ENCODE data around the gene GINS2. TPM values are rescaled to one million over a fixed set of nuclear protein-coding genes. Genes with fewer than 3 reads are reported as not detected.

Gene GINS2
- polyA plus RNA-seq, 1 experiment: 5.5 TPM

DNA sequence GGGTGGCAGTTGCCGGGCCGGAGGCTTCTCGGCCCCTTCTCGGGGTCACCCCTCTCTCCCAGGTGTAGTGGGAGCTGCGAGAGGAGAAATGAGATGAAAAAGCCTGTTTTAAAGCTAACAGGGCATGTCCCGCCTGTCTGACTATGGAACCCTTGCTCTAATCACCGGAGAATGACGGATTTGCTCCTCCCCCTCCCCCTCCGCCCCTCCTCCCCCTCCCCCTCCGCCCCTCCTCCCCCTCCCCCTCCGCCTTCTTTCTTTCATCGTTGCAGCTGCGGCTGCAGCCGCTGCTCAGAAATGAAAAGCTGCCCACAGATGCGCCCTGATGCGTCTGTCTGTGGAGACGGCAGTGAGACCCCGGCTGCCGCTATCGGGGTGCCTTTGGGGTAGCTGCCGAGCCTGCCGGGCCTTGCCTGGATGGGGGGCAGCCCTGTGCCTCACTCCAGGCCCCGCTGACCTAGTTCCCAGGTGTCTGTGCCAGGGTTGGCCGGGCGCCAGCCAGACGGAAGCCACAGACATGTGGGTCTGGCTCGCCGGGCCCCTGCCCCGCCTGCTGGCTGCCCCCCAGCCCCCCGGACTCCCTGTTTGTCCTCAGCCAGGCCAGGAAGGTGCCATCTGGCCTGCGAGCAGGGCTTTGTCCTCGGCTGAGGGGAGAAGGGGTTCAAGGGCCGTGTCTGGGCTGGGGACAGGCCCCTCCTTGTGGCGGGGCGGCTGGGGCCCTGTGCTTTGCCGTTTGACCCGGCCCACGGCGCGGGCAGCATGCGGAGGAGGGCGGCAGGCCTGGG, 37.7 kb downstream of the GINS2 start:
- DNase-seq (ENCODE audit: low read depth): no peak
- ChIA-PET CTCF (no interaction called here), POLR2A (no interaction called here)
- TF ChIP-seq, protein P1, sequence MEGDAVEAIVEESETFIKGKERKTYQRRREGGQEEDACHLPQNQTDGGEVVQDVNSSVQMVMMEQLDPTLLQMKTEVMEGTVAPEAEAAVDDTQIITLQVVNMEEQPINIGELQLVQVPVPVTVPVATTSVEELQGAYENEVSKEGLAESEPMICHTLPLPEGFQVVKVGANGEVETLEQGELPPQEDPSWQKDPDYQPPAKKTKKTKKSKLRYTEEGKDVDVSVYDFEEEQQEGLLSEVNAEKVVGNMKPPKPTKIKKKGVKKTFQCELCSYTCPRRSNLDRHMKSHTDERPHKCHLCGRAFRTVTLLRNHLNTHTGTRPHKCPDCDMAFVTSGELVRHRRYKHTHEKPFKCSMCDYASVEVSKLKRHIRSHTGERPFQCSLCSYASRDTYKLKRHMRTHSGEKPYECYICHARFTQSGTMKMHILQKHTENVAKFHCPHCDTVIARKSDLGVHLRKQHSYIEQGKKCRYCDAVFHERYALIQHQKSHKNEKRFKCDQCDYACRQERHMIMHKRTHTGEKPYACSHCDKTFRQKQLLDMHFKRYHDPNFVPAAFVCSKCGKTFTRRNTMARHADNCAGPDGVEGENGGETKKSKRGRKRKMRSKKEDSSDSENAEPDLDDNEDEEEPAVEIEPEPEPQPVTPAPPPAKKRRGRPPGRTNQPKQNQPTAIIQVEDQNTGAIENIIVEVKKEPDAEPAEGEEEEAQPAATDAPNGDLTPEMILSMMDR (IDR thresholded peaks at IDR 0.05; ENCODE audit: insufficient read depth, low read depth, low read length): no peak
- Histone ChIP-seq H3K36me3 (ENCODE audit: control insufficient read depth, insufficient read depth, low read length) (peaks cover 26% of the 10 kb centered on the region), H3K4me3 (ENCODE audit: low read depth, low read length) (no peak overlapping the region), H3K27me3 (ENCODE audit: control insufficient read depth, insufficient read depth, low read length) (no peaks in the 10 kb centered on the region)

DNA sequence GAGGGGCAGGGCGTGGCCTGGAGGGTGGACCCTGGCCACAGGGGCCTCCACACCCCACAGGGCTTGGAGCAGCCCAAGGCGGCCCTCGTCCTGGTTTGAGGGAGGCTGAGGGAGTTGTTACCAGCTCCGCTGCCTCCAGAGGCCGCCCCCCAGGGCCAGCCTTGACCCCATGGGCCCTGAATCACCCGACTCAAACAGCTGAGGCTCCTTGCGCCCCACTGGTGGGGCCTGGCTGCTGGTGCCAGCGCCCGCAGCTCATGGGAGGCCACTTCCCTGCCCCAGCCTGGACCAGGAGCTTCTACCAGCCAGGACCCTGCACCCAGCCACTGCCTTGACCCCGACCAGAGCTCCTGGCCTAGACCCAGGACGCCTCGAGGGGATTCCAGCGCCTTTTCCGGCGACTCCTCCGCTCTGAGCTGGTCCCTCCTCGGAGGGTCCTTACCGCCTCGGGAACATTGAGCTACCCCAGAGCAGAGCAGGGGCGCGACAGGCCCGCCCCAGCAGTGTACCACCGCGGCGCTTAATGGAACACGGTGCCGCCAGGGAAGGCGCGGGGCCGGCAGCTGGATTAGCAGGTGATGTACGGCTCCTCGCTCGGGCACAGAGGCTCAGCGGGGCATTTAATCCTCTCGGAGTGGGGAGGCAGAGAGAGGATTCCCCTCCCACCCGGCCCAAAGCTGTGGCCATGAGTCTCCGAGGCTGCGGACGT, 38.5 kb downstream of the GINS2 start:
- TF ChIP-seq, protein P1 (IDR thresholded peaks at IDR 0.05; ENCODE audit: insufficient read depth, low read depth, low read length): no peak
- Histone ChIP-seq H3K4me3 (ENCODE audit: low read depth, low read length) (no peak overlapping the region), H3K36me3 (ENCODE audit: control insufficient read depth, insufficient read depth, low read length) (peaks cover 20% of the 10 kb centered on the region), H3K27me3 (ENCODE audit: control insufficient read depth, insufficient read depth, low read length) (no peaks in the 10 kb centered on the region)
- POLR2A ChIA-PET: no interaction called here
- DNase-seq (ENCODE audit: low read depth): no peak
- CTCF ChIA-PET: interaction anchor here (1.3 kb wide), 1 partner anchor 15 kb away, joined by 3 read pairs; no protein-coding TSS in a partner anchor

DNA sequence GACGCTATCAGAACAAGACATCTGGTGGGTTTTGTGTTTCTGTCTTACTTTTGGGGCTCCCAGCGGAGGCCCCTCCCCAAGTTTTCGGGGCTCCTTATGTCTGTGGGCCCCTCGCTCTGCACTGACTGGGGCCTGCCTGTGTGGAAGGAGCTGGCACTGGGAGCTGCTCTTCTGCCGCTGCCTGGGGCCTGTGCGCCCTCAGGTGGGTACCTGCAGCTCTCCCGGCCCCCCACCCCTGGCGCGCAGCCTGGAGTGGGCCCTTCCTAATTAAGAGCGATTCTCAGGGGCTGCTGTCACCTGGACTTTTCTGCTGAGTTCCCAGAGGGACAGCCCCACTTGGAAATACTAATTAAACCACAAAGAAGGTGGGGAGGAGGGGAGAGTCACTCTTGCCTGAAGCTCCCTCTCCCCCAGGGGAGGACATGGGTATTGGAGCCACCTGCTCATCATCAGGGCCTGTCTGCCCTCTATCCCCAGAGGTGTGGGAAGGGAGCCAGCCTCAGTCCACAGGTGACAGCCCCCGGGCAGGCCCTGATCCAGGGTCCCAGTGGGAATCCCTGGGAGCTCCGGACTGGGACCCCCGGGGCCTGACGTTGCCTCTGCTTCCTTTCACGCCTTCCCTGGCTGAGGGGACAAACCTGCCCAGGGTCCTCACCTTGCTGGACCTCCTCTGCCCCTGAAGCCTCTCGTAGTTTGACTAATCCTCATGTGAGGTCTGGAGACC, 39.2 kb downstream of the GINS2 start:
- ChIA-PET CTCF (interaction anchor here (1.3 kb wide), 1 partner anchor 14 kb away, joined by 3 read pairs; no protein-coding TSS in a partner anchor), POLR2A (no interaction called here)
- DNase-seq (ENCODE audit: low read depth): no peak
- peaks cover 14% of the 10 kb centered on the region for H3K36me3 ChIP-seq (ENCODE audit: control insufficient read depth, insufficient read depth, low read length)
- no peaks in the 10 kb centered on the region for H3K27me3 ChIP-seq (ENCODE audit: control insufficient read depth, insufficient read depth, low read length)
- no peak overlapping the region for H3K4me3 ChIP-seq (ENCODE audit: low read depth, low read length)
- TF ChIP-seq, protein P1 (IDR thresholded peaks at IDR 0.05; ENCODE audit: insufficient read depth, low read depth, low read length): no peak

DNA sequence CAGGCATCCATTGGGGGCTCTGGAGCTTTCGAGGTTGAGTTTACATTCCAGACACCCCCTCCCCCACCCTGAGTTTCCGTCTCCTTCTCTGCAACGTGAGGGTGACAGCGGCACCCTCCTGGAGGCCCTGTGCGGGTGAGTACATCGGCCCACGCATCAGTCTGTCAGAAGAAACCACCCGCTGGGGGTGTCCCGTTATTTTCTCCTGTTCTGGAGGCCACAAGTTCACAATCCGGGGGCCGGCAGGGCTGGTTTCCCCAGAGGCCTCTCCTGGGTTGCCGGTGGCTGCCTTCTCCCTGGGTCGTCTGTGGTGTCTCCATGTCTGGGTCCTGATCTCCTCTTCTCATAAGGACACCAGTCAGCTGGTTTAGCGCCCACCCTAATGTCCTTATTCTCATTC, 39.9 kb downstream of the GINS2 start:
- CTCF ChIA-PET: interaction anchor here (1.2 to 1.3 kb wide), 2 partner anchors 13 to 39 kb away, joined by 3 read pairs; no protein-coding TSS in a partner anchor
- TF ChIP-seq, protein P1 (IDR thresholded peaks at IDR 0.05; ENCODE audit: insufficient read depth, low read depth, low read length): no peak
- H3K27me3 ChIP-seq (ENCODE audit: control insufficient read depth, insufficient read depth, low read length): no peaks in the 10 kb centered on the region
- POLR2A ChIA-PET: no interaction called here
- no peak overlapping the region for H3K4me3 ChIP-seq (ENCODE audit: low read depth, low read length)
- H3K36me3 ChIP-seq (ENCODE audit: control insufficient read depth, insufficient read depth, low read length): peaks cover 8% of the 10 kb centered on the region
- DNase-seq (ENCODE audit: low read depth): no peak
